Measurements from ENCODE around the gene INAVA. TPM values are rescaled to one million over a fixed set of nuclear protein-coding genes. Genes with fewer than 3 reads are reported as not detected.
"Not testable (repeated sequence)": the region's sequence is repeated elsewhere in the genome, so short reads cannot be mapped to it uniquely, and the experiment has no call there.

Gene INAVA
- total RNA-seq, 4 donors from 2014 or later, result not detected

DNA sequence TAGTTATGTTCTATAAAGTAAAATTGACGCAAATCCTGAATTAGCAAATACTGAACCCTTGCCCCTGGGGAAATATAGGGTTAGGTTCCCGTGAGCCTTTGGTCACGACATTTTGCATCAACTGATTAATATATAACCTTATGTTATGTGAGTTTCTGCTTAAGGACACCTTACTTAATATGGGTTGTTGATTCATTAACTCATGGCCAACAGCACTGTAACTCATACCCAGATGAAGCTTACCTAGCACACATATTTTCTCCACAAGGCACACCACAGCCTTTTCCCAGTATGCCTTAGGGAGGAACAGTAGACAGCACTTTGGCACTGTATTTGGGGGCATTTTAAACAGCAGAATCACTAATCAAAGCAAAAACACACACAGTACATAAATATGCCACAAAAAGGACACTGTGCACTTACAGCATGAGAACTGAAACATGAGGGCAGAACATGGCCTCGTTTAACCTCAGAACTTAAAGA lies 15.1 kb downstream of the INAVA start:
- DNase-seq (ENCODE audit: low spot score in 2 of 2), result no peak
- H3K36me3 ChIP-seq, result no peaks in the 10 kb centered on the region
- H3K27ac ChIP-seq, result no peak overlapping the region
- no peaks in the 10 kb centered on the region for H3K27me3 ChIP-seq
- no peak overlapping the region for H3K4me3 ChIP-seq
- WGBS, 2 donors, result 86 to 90% methylated on average over 4 of the region's 4 CpGs
- TF ChIP-seq CTCF (IDR thresholded peaks at IDR 0.05) (no peak), POLR2A (IDR thresholded peaks at IDR 0.05) (no peak), EP300 (IDR thresholded peaks at IDR 0.05) (no peak)
- no peaks in the 10 kb centered on the region for H3K9me3 ChIP-seq
- peaks cover 0 to 3% (median 0%) of the 10 kb centered on the region in 4 donors for H3K4me1 ChIP-seq

DNA sequence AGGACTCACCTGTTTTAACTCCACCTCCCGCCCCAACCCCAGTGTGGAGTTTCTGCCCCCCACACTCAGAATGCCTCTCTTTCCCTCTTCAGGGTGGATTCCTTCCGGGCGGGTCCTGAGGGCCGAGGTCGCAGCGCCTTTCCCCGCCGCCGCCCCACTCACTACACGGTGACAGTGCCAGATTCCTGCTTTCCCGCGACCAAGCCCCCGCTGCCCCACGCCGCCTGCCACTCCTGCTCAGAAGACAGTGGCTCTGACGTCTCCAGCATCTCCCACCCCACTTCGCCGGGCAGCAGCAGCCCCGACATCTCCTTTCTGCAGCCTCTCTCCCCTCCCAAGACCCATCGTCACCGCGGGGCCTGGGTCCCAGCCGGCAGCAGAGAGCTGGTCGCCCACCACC lies 16.7 kb downstream of the INAVA start:
- Histone ChIP-seq H3K36me3 (no peaks in the 10 kb centered on the region), H3K27me3 (no peaks in the 10 kb centered on the region), H3K4me1 (peaks cover 0 to 3% (median 0%) of the 10 kb centered on the region in 4 donors), H3K9me3 (no peaks in the 10 kb centered on the region), H3K4me3 (no peak overlapping the region), H3K27ac (no peak overlapping the region)
- 94% methylated on average over 24 of the region's 24 CpGs for WGBS, 2 donors
- TF ChIP-seq EP300 (IDR thresholded peaks at IDR 0.05), result no peak
- no peak for TF ChIP-seq POLR2A (IDR thresholded peaks at IDR 0.05)
- no peak for TF ChIP-seq CTCF (IDR thresholded peaks at IDR 0.05)
- DNase-seq (ENCODE audit: low spot score in 2 of 2), result no peak

GRCh38 chr1:200911936-200912335 lies 17.2 kb downstream of the INAVA start:
- not testable (repeated sequence) for H3K4me3 ChIP-seq; H3K27me3 ChIP-seq; H3K4me1 ChIP-seq; DNase-seq (ENCODE audit: low spot score in 2 of 2); H3K9me3 ChIP-seq; H3K36me3 ChIP-seq; H3K27ac ChIP-seq
- 78 to 95% methylated on average over 4 to 9 of the region's 21 CpGs for WGBS, 2 donors

- TF ChIP-seq CTCF (IDR thresholded peaks at IDR 0.05), result no peak
- TF ChIP-seq EP300 (IDR thresholded peaks at IDR 0.05), result no peak
- TF ChIP-seq POLR2A (IDR thresholded peaks at IDR 0.05), result no peak
- no peak for DNase-seq (ENCODE audit: low spot score in 2 of 2)
- Histone ChIP-seq H3K36me3 (no peaks in the 10 kb centered on the region), H3K4me3 (no peak overlapping the region), H3K27ac (no peak overlapping the region), H3K4me1 (peaks cover 0 to 3% (median 0%) of the 10 kb centered on the region in 4 donors), H3K9me3 (no peaks in the 10 kb centered on the region), H3K27me3 (no peaks in the 10 kb centered on the region)
- 89 to 90% methylated on average over 13 of the region's 13 CpGs for WGBS, 2 donors
These were observed 18.2 kb downstream of the INAVA start for GRCh38 chr1:200912737-200913407.

- Histone ChIP-seq H3K4me3 (no peak overlapping the region), H3K9me3 (no peaks in the 10 kb centered on the region), H3K4me1 (no peaks in the 10 kb centered on the region), H3K27me3 (no peaks in the 10 kb centered on the region), H3K27ac (no peak overlapping the region), H3K36me3 (no peaks in the 10 kb centered on the region)
- WGBS, 2 donors, result 40 to 49% methylated on average over 12 to 20 of the region's 22 CpGs
- DNase-seq (ENCODE audit: low spot score in 2 of 2), result no peak
- TF ChIP-seq EP300 (IDR thresholded peaks at IDR 0.05) (no peak), POLR2A (IDR thresholded peaks at IDR 0.05) (no peak), CTCF (IDR thresholded peaks at IDR 0.05) (no peak)
These were observed 21.5 kb downstream of the INAVA start for GRCh38 chr1:200916152-200916551.

All from tibial nerve (tissue), 4 donors.